Kidney (tissue), 14 donors: Measurements from ENCODE around the gene GMDS. TPM values are rescaled to one million over a fixed set of nuclear protein-coding genes. Genes with fewer than 3 reads are reported as not detected.

Experiments
- DNase-seq, 5 donors: peaks; one replicate each; pipeline ENCODE4 v3.0.0-alpha.2; 2013 to 2020
- FAIRE-seq: peaks from 2 replicates; lab custom pipeline; 2012; peaks lifted over from hg19 to GRCh38; lab: Jason Lieb, UNC
- H3K27ac ChIP-seq, 2 donors: one replicate each; pipeline ENCODE4 v1.7.0; 2013; ENCODE audit warnings: low read depth in 2 of 2, low read length in 2 of 2, inconsistent platforms in 1 of 2
- H3K27me3 ChIP-seq: one replicate; pipeline ENCODE4 v1.7.1; 2013; ENCODE audit warnings: low read length, inconsistent platforms; ENCODE audit not compliant: control insufficient read depth, insufficient read depth
- H3K36me3 ChIP-seq, 3 donors: one replicate each; pipeline versions ENCODE4 v1.7.0 to v1.7.1; 2013; ENCODE audit warnings: low read length in 3 of 3, control low read depth in 1 of 3, inconsistent platforms in 1 of 3; ENCODE audit not compliant: insufficient read depth in 3 of 3, control insufficient read depth in 2 of 3
- H3K4me1 ChIP-seq, 3 donors: one replicate each; pipeline versions ENCODE4 v1.7.0 to v1.7.1; 2013; ENCODE audit warnings: low read length in 3 of 3, inconsistent platforms in 1 of 3, low read depth in 1 of 3; ENCODE audit not compliant: control insufficient read depth in 2 of 3, insufficient read depth in 2 of 3
- H3K4me3 ChIP-seq, 3 donors: one replicate each; pipeline versions ENCODE4 v1.7.0 to v1.8.1; 2013; ENCODE audit warnings: low read length in 3 of 3, control low read depth in 1 of 3, inconsistent platforms in 1 of 3
- H3K9ac ChIP-seq, 3 donors: one replicate each; pipeline versions ENCODE4 v1.7.0 to v1.7.1; 2013; ENCODE audit warnings: low read length in 3 of 3, control low read depth in 1 of 3, inconsistent platforms in 1 of 3
- H3K9me3 ChIP-seq, 3 donors: one replicate each; pipeline versions ENCODE4 v1.7.0 to v1.7.1; 2013; ENCODE audit warnings: low read length in 3 of 3, control low read depth in 1 of 3, inconsistent platforms in 1 of 3; ENCODE audit not compliant: control insufficient read depth in 2 of 3, insufficient read depth in 1 of 3
- intact Hi-C: fragments of 100-400 bp; cut with DNase I; formaldehyde crosslinking; loops from one replicate; pipeline ENCODE4 v1.11.1; 2022
- polyA plus RNA-seq: library from polyadenylated mRNA; stranded (reverse); fragments of 350-450 nt; fragmentation: Illumina TruSeq; extraction: RNeasy Lipid Tissue Mini Kit (QIAGEN cat#74804); gene quantifications from one replicate; pipeline ENCODE4 v1.2.3, GENCODE V29; 2014; ENCODE audit warnings: low read depth, low replicate concordance; ENCODE audit not compliant: insufficient read depth
- total RNA-seq: library from RNA; stranded (reverse); fragmentation: NEBNext Ultra II Directional; extraction: Animal tissue kit (Norgen Biotek cat#: 25700); gene quantifications from one replicate; pipeline ENCODE4 v1.2.1, GENCODE V29; 2021
- TF ChIP-seq, protein P1 (sequence below): IDR thresholded peaks from 3 replicates; pipeline ENCODE4 v1.5.1; 2012; ENCODE audit warnings: mild to moderate bottlenecking, moderate library complexity, borderline replicate concordance; ENCODE audit not compliant: insufficient read depth; ENCODE audit errors: extremely low read depth
- donor health status: control.
- donor health status: control.
- donor health status: control.
- donor health status: control.
- donor health status: control.
- donor health status: DM: yes; HTN: yes; CAD: no.
- donor health status: Normal renal cell carcinoma (clear cell type).

GMDS gene
- total and polyA plus RNA-seq, 2 donors from 2014 or later, result 49.6 to 63.7 TPM

DNA sequence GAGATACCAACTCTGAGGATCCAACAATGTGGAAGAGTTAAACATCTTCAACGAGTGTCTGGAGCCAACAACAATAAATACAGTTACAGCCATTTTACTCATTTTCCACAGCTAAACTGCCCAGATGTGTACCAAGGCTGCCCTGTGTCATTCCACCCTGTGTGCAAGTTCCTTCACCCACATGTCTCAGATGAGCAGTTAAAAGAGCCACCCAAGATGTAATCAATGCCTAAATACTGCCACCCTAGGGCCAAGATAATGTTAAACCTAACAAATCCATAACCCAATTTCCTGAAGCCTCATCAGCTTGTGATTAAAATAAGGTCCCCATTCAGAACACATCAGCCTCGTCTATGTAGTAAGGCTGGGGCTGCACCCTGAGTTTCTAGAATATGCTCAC, 59.9 kb downstream of the GMDS start:
- intact Hi-C loops, result no loop called here
- FAIRE-seq (no peak), DNase-seq (no peak)
- TF ChIP-seq, protein P1, sequence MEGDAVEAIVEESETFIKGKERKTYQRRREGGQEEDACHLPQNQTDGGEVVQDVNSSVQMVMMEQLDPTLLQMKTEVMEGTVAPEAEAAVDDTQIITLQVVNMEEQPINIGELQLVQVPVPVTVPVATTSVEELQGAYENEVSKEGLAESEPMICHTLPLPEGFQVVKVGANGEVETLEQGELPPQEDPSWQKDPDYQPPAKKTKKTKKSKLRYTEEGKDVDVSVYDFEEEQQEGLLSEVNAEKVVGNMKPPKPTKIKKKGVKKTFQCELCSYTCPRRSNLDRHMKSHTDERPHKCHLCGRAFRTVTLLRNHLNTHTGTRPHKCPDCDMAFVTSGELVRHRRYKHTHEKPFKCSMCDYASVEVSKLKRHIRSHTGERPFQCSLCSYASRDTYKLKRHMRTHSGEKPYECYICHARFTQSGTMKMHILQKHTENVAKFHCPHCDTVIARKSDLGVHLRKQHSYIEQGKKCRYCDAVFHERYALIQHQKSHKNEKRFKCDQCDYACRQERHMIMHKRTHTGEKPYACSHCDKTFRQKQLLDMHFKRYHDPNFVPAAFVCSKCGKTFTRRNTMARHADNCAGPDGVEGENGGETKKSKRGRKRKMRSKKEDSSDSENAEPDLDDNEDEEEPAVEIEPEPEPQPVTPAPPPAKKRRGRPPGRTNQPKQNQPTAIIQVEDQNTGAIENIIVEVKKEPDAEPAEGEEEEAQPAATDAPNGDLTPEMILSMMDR, result no peak
- Histone ChIP-seq H3K27me3 (no peaks in the 10 kb centered on the region), H3K36me3 (no peaks in the 10 kb centered on the region), H3K4me3 (no peak overlapping the region), H3K4me1 (peaks cover 0 to 15% (median 5%) of the 10 kb centered on the region in 3 donors), H3K9ac (no peak overlapping the region), H3K27ac (no peak overlapping the region), H3K9me3 (no peaks in the 10 kb centered on the region)

DNA sequence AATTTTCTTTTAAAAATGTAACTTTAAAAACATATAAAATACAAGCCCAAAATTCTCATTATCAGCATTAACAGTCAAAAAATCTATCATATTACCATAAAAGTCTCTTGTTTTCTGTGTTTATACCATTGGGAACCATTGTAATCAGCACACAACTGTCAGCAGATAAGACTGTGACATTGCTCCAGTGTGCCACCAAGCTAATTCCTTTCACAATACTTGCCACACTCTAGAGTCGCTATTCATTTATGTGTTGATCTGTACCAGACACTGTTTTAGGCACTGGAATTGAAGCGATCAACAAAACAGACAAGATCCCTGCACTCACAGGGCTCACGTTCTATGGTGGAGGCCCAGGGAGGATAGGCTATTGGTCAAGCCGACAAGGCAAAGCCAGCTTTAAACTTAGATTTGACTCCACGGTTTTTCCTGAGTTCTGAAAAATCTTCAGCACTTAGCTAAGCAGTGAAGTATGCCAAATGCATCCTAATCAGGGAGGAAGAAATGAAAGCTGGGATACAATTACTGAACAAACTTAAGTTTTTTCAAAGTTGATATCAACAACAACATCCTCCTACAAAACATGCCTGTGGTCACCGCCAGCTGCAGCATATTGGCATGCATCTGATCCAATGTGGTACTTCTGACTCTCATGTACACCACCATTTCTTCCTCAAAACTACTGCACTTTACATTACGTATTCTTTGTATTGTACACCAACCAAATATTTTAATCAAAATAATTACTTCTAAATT, 60.5 kb downstream of the GMDS start:
- FAIRE-seq (no peak), DNase-seq (no peak)
- no peak overlapping the region for H3K27ac ChIP-seq
- peaks cover 0 to 15% (median 5%) of the 10 kb centered on the region in 3 donors for H3K4me1 ChIP-seq
- no peak overlapping the region for H3K9ac ChIP-seq
- intact Hi-C loops, result no loop called here
- H3K36me3 ChIP-seq, result no peaks in the 10 kb centered on the region
- no peaks in the 10 kb centered on the region for H3K27me3 ChIP-seq
- H3K9me3 ChIP-seq, result no peaks in the 10 kb centered on the region
- no peak overlapping the region for H3K4me3 ChIP-seq
- TF ChIP-seq, protein P1, result no peak

- FAIRE-seq (no peak), DNase-seq (no peak)
- Histone ChIP-seq H3K4me3 (no peak overlapping the region), H3K4me1 (peaks cover 0 to 15% (median 4%) of the 10 kb centered on the region in 3 donors), H3K9me3 (no peaks in the 10 kb centered on the region), H3K36me3 (no peaks in the 10 kb centered on the region), H3K27ac (no peak overlapping the region), H3K27me3 (no peaks in the 10 kb centered on the region), H3K9ac (no peak overlapping the region)
- TF ChIP-seq, protein P1, result no peak
- intact Hi-C loops, result no loop called here
These were observed 61.7 kb downstream of the GMDS start for GRCh38 chr6:2183752-2184151.
